ENCODE data around the gene PRSS57. TPM values are rescaled to one million over a fixed set of nuclear protein-coding genes. Genes with fewer than 3 reads are reported as not detected.

PRSS57 gene
- total RNA-seq, 2 experiments from 2014 or later = not detected

DNA sequence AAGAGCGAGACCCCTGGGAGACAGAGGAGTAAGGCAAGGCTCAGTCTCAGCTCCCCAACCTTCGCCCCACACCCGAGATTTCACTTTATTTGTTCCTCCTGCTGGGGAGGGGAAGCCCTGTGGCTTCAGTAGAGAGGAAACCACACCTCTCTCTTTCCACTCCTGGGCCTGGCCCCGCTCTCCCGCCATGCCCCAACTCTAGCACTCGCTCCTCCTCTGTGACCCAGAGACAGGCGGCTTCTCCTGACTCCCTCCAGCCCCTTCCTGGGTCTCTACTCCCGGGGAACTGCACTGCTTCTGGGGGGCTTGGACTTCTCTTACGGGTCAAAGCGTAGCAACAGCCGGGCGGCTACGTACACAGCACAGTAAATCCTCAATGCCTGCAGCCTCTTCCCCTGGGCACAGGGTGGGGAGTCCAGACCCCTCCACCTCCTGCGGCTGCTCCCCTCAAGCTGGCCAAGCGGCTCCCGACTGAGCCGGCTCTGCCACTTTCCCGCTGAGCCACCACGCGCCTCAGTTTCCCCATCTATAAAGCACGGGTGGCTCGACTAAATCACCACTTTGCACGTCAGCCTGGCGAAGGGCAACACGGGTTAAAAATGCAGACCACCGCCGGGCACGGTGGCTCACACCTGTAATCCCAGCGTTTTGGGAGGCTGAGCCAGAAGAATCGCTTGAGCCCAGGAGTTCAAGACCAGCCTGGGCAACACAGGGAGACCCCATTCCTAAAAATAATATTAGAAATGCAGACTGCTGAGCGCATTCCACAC, 33.6 kb downstream of the PRSS57 start:
- H4K20me1 ChIP-seq (ENCODE audit: insufficient read depth, low read length) = peaks cover 19% of the 10 kb centered on the region
- peaks cover 44% of the 10 kb centered on the region for H3K4me1 ChIP-seq (ENCODE audit: insufficient read depth, low read length, poor library complexity, severe bottlenecking)
- peaks cover 53% of the 10 kb centered on the region for H3K36me3 ChIP-seq (ENCODE audit: insufficient read depth, low read length)
- intact Hi-C loops (cut with micrococcal nuclease; ENCODE audit: unreplicated experiment) = loop anchor here (2.0 to 5.0 kb wide), 4 partner anchors 19 to 135 kb away; partner anchors contain the start of genes BSG and PTBP1
- H3K4me2 ChIP-seq (ENCODE audit: low read length) = peak overlapping the region; percentile 100
- H3K9me2 ChIP-seq (ENCODE audit: insufficient read depth, low read length) = no peaks in the 10 kb centered on the region
- POLR2A ChIA-PET = no interaction called here
- BruUV-seq (replicated peaks) = TSS peak; percentile 67
- H3K4me3 ChIP-seq (ENCODE audit: low read depth, low read length, poor library complexity, severe bottlenecking) = peak overlapping the region; percentile 100
- no peaks in the 10 kb centered on the region for H3K9me3 ChIP-seq (ENCODE audit: low read length)
- DNase-seq (ENCODE audit: low spot score) = peak; percentile 55
- no peak overlapping the region for H2AFZ ChIP-seq (ENCODE audit: low read length)
- TF ChIP-seq, protein P1, sequence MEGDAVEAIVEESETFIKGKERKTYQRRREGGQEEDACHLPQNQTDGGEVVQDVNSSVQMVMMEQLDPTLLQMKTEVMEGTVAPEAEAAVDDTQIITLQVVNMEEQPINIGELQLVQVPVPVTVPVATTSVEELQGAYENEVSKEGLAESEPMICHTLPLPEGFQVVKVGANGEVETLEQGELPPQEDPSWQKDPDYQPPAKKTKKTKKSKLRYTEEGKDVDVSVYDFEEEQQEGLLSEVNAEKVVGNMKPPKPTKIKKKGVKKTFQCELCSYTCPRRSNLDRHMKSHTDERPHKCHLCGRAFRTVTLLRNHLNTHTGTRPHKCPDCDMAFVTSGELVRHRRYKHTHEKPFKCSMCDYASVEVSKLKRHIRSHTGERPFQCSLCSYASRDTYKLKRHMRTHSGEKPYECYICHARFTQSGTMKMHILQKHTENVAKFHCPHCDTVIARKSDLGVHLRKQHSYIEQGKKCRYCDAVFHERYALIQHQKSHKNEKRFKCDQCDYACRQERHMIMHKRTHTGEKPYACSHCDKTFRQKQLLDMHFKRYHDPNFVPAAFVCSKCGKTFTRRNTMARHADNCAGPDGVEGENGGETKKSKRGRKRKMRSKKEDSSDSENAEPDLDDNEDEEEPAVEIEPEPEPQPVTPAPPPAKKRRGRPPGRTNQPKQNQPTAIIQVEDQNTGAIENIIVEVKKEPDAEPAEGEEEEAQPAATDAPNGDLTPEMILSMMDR (conservative IDR thresholded peaks at IDR 0.05; ENCODE audit: low read length) = no peak
- TF ChIP-seq EZH2phosphoT487 (IDR thresholded peaks at IDR 0.05; ENCODE audit: borderline replicate concordance, low read depth, low read length) = no peak
- CTCF ChIA-PET (ENCODE audit: unreplicated experiment) = no interaction called here
- peaks cover 68% of the 10 kb centered on the region for H3K79me2 ChIP-seq (ENCODE audit: insufficient read depth, low read depth, low read length)
- peak overlapping the region; percentile 81 for H3K27ac ChIP-seq (ENCODE audit: low read depth, low read length, poor library complexity, severe bottlenecking)

DNA sequence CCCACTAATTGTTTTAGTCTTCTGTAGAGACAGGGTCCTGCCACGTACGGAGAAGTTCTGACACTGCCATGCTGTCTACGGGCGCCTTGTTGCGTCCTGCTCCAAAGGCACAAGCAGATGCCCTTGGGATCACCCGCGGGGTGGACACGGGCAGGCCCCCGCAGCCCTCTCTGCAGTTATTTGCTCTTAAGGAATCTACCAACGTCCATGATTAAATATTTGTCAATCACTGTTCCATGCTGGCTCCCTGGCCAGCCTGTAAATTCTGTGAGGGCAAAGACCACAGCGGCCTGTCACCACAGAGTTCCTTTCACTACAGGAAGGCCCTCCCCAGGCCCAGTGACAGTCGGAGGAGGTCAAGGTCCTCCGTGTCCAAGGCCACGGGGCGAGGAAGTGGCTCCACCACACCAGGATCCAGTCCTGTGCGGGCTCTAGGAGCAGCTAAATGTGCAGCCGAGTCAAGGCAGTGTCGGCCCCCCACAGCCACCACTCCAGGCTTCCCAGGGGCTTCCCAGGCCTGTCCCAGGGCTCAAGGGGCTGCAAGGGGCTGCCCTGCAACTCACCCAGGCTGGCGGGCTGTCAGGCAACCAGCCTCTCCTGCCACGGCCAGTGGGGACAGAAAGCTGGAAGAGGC, 34.3 kb downstream of the PRSS57 start:
- TF ChIP-seq EZH2phosphoT487 (IDR thresholded peaks at IDR 0.05; ENCODE audit: borderline replicate concordance, low read depth, low read length) = no peak
- TF ChIP-seq, protein P1 (conservative IDR thresholded peaks at IDR 0.05; ENCODE audit: low read length) = no peak
- Histone ChIP-seq H3K4me1 (ENCODE audit: insufficient read depth, low read length, poor library complexity, severe bottlenecking) (peaks cover 44% of the 10 kb centered on the region), H3K9me2 (ENCODE audit: insufficient read depth, low read length) (no peaks in the 10 kb centered on the region), H3K9me3 (ENCODE audit: low read length) (no peaks in the 10 kb centered on the region), H4K20me1 (ENCODE audit: insufficient read depth, low read length) (peaks cover 19% of the 10 kb centered on the region), H3K4me3 (ENCODE audit: low read depth, low read length, poor library complexity, severe bottlenecking) (peak overlapping the region; percentile 100), H3K27ac (ENCODE audit: low read depth, low read length, poor library complexity, severe bottlenecking) (peak overlapping the region; percentile 81), H3K79me2 (ENCODE audit: insufficient read depth, low read depth, low read length) (peaks cover 75% of the 10 kb centered on the region), H2AFZ (ENCODE audit: low read length) (no peak overlapping the region), H3K36me3 (ENCODE audit: insufficient read depth, low read length) (peaks cover 59% of the 10 kb centered on the region), H3K4me2 (ENCODE audit: low read length) (peak overlapping the region; percentile 100)
- no peak for DNase-seq (ENCODE audit: low spot score)
- BruUV-seq (replicated peaks) = no TSS peak
- CTCF ChIA-PET (ENCODE audit: unreplicated experiment) = no interaction called here
- POLR2A ChIA-PET = no interaction called here
- intact Hi-C loops (cut with micrococcal nuclease; ENCODE audit: unreplicated experiment) = loop anchor here (2.0 to 5.0 kb wide), 3 partner anchors 20 to 89 kb away; partner anchors contain the start of gene BSG
